Choroid plexus epithelial cell (primary cell): Measurements from ENCODE around the gene CCR3.

Experiments used
- DNase-seq: peaks from one replicate; pipeline ENCODE4 v3.0.0-alpha.2; 2010; ENCODE audit warnings: low read depth
- H3K4me3 ChIP-seq: 2 replicates; pipeline ENCODE4 v1.5.1; 2011; ENCODE audit warnings: low read depth, mild to moderate bottlenecking, control low read depth, low read length, moderate library complexity
- CTCF ChIP-seq: conservative IDR thresholded peaks from 2 replicates; pipeline ENCODE4 v1.5.1; 2011; ENCODE audit warnings: low read depth, mild to moderate bottlenecking, control low read depth, inconsistent platforms, low read length, moderate library complexity

The CCR3 gene

DNA sequence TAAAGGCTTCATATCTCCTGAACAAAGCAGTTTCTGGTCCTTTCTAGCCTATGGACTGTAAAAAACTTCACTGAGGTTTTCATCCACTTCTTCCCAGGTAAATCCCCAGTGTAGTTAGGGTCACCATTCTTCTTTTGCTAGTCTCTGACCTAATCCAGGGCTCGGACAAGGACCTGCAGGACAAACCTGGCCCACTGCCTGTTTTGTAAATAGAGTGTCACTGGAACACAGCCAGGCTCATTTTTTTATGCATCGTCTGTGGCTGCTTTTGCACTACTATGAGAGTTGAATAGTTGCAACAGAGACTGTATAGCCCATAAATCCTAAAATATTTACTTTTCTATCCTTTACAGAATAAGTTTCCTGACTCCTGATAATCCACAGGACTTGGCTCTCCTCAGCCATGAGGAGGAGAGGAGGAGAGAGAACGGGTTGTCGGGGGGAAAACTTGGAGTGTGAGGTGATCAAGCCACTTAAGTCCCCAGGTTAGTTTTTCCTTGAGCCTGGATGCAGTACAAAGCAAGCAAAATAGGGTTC, 29.0 kb downstream of the CCR3 start:
- no peak for TF ChIP-seq CTCF
- DNase-seq, result no peak
- H3K4me3 ChIP-seq, result no peak overlapping the region

DNA sequence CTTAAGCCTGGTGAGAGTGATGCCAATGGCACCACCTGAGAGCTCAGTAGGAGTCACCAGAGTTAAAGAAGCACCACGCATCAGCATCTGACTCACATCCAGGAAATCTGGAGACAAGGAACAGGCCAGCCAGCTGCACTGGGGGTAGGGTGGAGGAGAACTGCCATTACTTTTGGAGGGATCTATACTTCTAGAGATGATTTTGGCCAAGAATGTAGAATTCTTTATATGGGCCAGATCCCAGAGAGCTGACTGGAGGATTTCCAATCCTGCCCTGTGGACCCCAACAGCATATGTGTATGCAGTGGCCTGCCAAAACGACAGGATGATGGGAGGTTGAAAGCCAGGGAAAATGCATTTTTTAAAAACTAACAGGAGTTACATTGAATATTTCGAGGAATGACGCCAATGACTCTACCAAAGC, 29.8 kb downstream of the CCR3 start:
- DNase-seq, result no peak
- no peak overlapping the region for H3K4me3 ChIP-seq
- TF ChIP-seq CTCF, result no peak

DNA sequence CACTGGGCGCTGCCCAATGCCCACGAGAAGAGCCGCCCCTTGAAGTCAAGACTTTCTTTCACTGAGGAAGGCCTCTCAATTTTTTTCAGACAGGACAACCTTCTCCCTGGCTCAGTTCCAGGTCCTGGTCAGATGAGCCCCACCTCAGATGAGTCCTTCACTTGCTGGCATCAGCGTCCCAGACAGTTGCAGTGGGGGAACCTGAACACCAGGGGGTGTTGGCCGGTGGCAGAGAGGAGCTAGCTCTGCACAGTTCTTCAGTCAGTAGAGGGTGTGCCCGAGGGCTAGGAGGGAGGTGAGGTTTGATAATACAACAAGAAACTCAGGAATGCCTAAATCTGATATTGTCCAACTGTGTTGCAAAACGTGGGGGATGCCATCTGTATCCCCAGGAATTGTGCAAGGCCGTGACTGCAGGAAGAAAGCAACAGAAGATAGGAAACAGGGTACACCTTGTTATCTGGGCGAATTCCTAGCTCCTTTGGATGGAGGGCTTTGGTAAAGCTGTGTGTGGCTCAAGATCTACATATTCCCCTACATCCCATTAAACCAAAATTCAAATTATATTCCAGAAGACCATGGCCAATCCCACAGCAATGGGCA, 34.3 kb downstream of the CCR3 start:
- peak; percentile 18 for DNase-seq
- TF ChIP-seq CTCF, result peak; percentile 61

GRCh38 chr3:46277476-46277875, 35.2 kb downstream of the CCR3 start:
- no peak for DNase-seq
- H3K4me3 ChIP-seq, result no peak overlapping the region
- no peak for TF ChIP-seq CTCF

More for the DNA sequence above, 34.3 kb downstream of the CCR3 start:
- H3K4me3 ChIP-seq, result no peak overlapping the region

DNA sequence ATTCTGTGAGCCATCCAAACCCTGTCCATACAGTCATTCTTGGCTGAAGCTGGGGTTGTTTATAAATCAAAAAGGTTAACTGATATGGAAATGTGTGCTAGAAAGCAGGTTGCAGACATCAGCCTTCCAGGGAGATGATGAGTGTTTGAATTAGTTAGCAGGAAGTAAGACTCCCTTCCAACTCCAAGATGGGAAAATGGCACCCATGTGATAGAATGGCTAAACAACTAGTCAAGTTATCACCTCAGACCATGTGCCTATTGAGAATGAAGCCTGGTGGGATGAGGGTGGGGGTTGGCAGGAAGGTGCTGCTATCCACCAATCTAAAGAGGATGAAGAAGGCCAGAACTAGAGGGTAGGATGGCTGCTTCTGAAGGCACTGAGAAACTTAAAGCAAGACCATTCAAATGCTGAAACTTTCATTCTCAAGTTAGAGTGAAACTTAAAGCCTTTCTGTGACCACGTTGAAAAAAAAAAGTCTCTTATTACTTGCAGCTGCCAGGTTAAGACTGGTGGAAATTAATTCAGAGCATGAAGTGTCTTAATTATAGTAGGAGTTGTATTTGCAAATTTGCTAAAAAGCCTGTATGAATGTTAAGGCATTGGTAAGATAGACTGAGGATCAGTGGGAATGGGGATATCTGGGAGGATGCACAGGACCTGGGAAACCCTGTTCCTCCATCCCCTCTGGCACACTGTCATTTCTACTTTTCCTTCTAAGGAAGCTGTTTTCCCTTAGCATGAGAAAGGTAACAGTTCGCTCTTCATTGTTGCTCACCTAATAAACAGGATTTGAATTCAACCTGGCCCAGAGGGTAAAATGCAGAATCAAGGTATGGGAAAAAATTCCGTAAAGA, 36.8 kb downstream of the CCR3 start:
- no peak overlapping the region for H3K4me3 ChIP-seq
- TF ChIP-seq CTCF, result no peak
- DNase-seq, result no peak

- no peak overlapping the region for H3K4me3 ChIP-seq
- no peak for TF ChIP-seq CTCF
- peak; percentile 76 for DNase-seq
Observed at GRCh38 chr3:46280105-46280797, 38.0 kb downstream of the CCR3 start.
